Erythroblast (primary cell): ENCODE measurements around the gene CIZ1.

ENCODE experiments used
- GATA1 ChIP-seq: IDR thresholded peaks from 2 replicates; pipeline ENCODE4 v1.6.1; 2011; ENCODE audit warnings: low read depth, mild to moderate bottlenecking, control low read depth, low read length, moderate library complexity
- POLR2A ChIP-seq: IDR thresholded peaks from 2 replicates; pipeline ENCODE4 v1.6.1; 2011; ENCODE audit warnings: mild to moderate bottlenecking, low read length

GRCh38 chr9:128202648-128203023 lies 11.3 kb upstream of the CIZ1 start:
- TF ChIP-seq POLR2A (no peak), GATA1 (no peak)
